ENCODE results near the gene VCAN. TPM values are rescaled to one million over a fixed set of nuclear protein-coding genes. Genes with fewer than 3 reads are reported as not detected.

VCAN gene
- total and polyA plus RNA-seq, 8 donors = 1.5 to 184 (median 12.7) TPM

- no peaks in the 10 kb centered on the region for H3K9me3 ChIP-seq
- no peaks in the 10 kb centered on the region for H3K27me3 ChIP-seq
- no peaks in the 10 kb centered on the region for H3K36me3 ChIP-seq
- WGBS, 5 donors = 82 to 96% (median 86%) methylated on average over 5 of the region's 5 CpGs
- DNase-seq = no peak
- intact Hi-C loops (cut with DNase I; ENCODE audit: low total_unique reads) = no loop called here
- no peak for TF ChIP-seq EP300 (IDR thresholded peaks at IDR 0.05)
- TF ChIP-seq POLR2A (IDR thresholded peaks at IDR 0.05) = no peak
- TF ChIP-seq CTCF (IDR thresholded peaks at IDR 0.05) = no peak
- no peak for TF ChIP-seq POLR2AphosphoS5 (IDR thresholded peaks at IDR 0.05)
- no peak overlapping the region for H3K4me3 ChIP-seq
- no peak overlapping the region for H3K27ac ChIP-seq
- H3K4me1 ChIP-seq = peaks cover 0 to 5% (median under 1%) of the 10 kb centered on the region in 4 donors
Measured at GRCh38 chr5:83572271-83572670, 100.7 kb downstream of the VCAN start.

GRCh38 chr5:83576341-83576740, 104.8 kb downstream of the VCAN start:
- 63 to 83% (median 71%) methylated on average over 2 of the region's 2 CpGs for WGBS, 5 donors
- H3K4me1 ChIP-seq = peaks cover 0 to 7% (median 3%) of the 10 kb centered on the region in 4 donors
- no peaks in the 10 kb centered on the region for H3K27me3 ChIP-seq
- TF ChIP-seq POLR2AphosphoS5 (IDR thresholded peaks at IDR 0.05) (no peak), EP300 (IDR thresholded peaks at IDR 0.05) (no peak), POLR2A (IDR thresholded peaks at IDR 0.05) (no peak), CTCF (IDR thresholded peaks at IDR 0.05) (no peak)
- H3K4me3 ChIP-seq = no peak overlapping the region
- H3K27ac ChIP-seq = no peak overlapping the region
- DNase-seq = no peak
- H3K9me3 ChIP-seq = no peaks in the 10 kb centered on the region
- H3K36me3 ChIP-seq = no peaks in the 10 kb centered on the region
- intact Hi-C loops (cut with DNase I; ENCODE audit: low total_unique reads) = no loop called here

- peak in 2 of 3 donors; percentile 50 to 51 for TF ChIP-seq POLR2AphosphoS5 (IDR thresholded peaks at IDR 0.05)
- no peak for TF ChIP-seq POLR2A (IDR thresholded peaks at IDR 0.05)
- Histone ChIP-seq H3K4me3 (peak overlapping the region in 1 of 4 donors; percentile 14), H3K27ac (no peak overlapping the region), H3K36me3 (no peaks in the 10 kb centered on the region), H3K9me3 (no peaks in the 10 kb centered on the region), H3K27me3 (no peaks in the 10 kb centered on the region), H3K4me1 (peaks cover 0 to 7% (median 3%) of the 10 kb centered on the region in 4 donors)
- intact Hi-C loops (cut with DNase I; ENCODE audit: low total_unique reads) = no loop called here
- WGBS, 5 donors = 15 to 30% (median 28%) methylated on average over 4 of the region's 4 CpGs
- DNase-seq = peak; percentile 72 to 81
Measured at GRCh38 chr5:83577036-83577636, 105.6 kb downstream of the VCAN start.

GRCh38 chr5:83583859-83584258, 112.3 kb downstream of the VCAN start:
- TF ChIP-seq CTCF (IDR thresholded peaks at IDR 0.05) (no peak), POLR2AphosphoS5 (IDR thresholded peaks at IDR 0.05) (no peak), POLR2A (IDR thresholded peaks at IDR 0.05) (no peak), EP300 (IDR thresholded peaks at IDR 0.05) (no peak)
- intact Hi-C loops (cut with DNase I; ENCODE audit: low total_unique reads) = no loop called here
- Histone ChIP-seq H3K4me3 (no peak overlapping the region), H3K9me3 (no peaks in the 10 kb centered on the region), H3K27ac (no peak overlapping the region), H3K4me1 (no peaks in the 10 kb centered on the region), H3K36me3 (no peaks in the 10 kb centered on the region), H3K27me3 (no peaks in the 10 kb centered on the region)
- no peak for DNase-seq

Data from stomach (tissue), 9 donors.